Measurements from ENCODE around the gene TEX14.

DNA sequence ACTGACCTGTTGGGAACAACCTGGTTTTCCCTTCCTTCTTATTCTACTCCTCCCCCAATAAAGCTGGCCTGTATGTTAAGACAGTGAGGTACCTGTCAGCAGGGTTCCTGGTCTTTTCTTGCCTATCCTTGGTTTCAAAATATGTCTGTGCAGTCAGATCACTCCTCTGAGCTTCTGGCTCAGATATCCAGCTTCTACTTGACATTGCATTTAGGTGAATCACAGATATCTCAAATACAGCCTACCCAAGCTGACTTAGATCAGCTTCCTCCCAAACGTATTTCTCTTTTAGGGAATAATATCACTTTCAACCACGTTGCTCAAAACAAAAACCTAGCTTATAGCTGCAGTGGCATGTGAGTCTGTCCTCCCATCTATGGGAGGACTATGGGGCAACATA, 48.7 kb downstream of the TEX14 start:
- TF ChIP-seq, protein P1, sequence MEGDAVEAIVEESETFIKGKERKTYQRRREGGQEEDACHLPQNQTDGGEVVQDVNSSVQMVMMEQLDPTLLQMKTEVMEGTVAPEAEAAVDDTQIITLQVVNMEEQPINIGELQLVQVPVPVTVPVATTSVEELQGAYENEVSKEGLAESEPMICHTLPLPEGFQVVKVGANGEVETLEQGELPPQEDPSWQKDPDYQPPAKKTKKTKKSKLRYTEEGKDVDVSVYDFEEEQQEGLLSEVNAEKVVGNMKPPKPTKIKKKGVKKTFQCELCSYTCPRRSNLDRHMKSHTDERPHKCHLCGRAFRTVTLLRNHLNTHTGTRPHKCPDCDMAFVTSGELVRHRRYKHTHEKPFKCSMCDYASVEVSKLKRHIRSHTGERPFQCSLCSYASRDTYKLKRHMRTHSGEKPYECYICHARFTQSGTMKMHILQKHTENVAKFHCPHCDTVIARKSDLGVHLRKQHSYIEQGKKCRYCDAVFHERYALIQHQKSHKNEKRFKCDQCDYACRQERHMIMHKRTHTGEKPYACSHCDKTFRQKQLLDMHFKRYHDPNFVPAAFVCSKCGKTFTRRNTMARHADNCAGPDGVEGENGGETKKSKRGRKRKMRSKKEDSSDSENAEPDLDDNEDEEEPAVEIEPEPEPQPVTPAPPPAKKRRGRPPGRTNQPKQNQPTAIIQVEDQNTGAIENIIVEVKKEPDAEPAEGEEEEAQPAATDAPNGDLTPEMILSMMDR (IDR thresholded peaks at IDR 0.05; ENCODE audit: insufficient read depth, low read length, poor library complexity, severe bottlenecking), result no peak
- TF ChIP-seq EZH2phosphoT487 (conservative IDR thresholded peaks at IDR 0.05; ENCODE audit: low read length), result no peak

Data from SU-DHL-6 (cell line).